HG03442 (cell line): ENCODE data around the gene PCBP3.
"Not testable (repeated sequence)": the region's sequence is repeated elsewhere in the genome, so short reads cannot be mapped to it uniquely, and the experiment has no call there.

Experiments used
- ATAC-seq: cut with Tn5 transposase; IDR thresholded peaks from one replicate; pipeline ENCODE4 v1.9.1; 2021; ENCODE audit warnings: mild to moderate bottlenecking, moderate library complexity; ENCODE audit not compliant: unreplicated experiment

PCBP3 gene

GRCh38 chr21:45973475-45974072 is 330.0 kb downstream of the PCBP3 start:
- no peak for ATAC-seq

GRCh38 chr21:45974073-45975019 is 330.8 kb downstream of the PCBP3 start:
- no peak for ATAC-seq

- ATAC-seq: no peak
Observed at GRCh38 chr21:45975020-45975666, 331.6 kb downstream of the PCBP3 start.

- not testable (repeated sequence) for ATAC-seq
Observed at GRCh38 chr21:45975667-45976409, 332.3 kb downstream of the PCBP3 start.

- ATAC-seq: no peak
Observed at GRCh38 chr21:45976701-45977311, 333.3 kb downstream of the PCBP3 start.

- no peak for ATAC-seq
Observed at GRCh38 chr21:45977396-45977795, 333.9 kb downstream of the PCBP3 start.

- no peak for ATAC-seq
Observed at GRCh38 chr21:45979141-45979631, 335.7 kb downstream of the PCBP3 start.

GRCh38 chr21:45979651-45980050 is 336.1 kb downstream of the PCBP3 start:
- ATAC-seq: no peak

- no peak for ATAC-seq
Observed at GRCh38 chr21:45980271-45980670, 336.7 kb downstream of the PCBP3 start.

- ATAC-seq: no peak
Observed at GRCh38 chr21:45980697-45981096, 337.2 kb downstream of the PCBP3 start.

GRCh38 chr21:45981151-45982091 is 337.9 kb downstream of the PCBP3 start, which contains the start of gene COL6A1:
Gene COL6A1, plus strand, starts transcription at chr21:45981770. Its CDS starts 81 bp downstream, at chr21:45981851.
- no peak for ATAC-seq

- no peak for ATAC-seq
Observed at GRCh38 chr21:45982092-45982757, 338.7 kb downstream of the PCBP3 start.

GRCh38 chr21:45982758-45983648 is 339.5 kb downstream of the PCBP3 start:
- no peak for ATAC-seq

GRCh38 chr21:45983649-45983965 is 340.1 kb downstream of the PCBP3 start:
- no peak for ATAC-seq

GRCh38 chr21:45983981-45984551 is 340.5 kb downstream of the PCBP3 start:
- no peak for ATAC-seq

GRCh38 chr21:45984584-45985095 is 341.1 kb downstream of the PCBP3 start:
- ATAC-seq: no peak
